Activated CD4-positive, CD25-positive, alpha-beta regulatory T cell (primary cell): ENCODE results near the gene FRMPD4.

Experiments
- DNase-seq, 4 experiments: peaks; one replicate each; lab custom pipeline; 2025; lab: John Stamatoyannopoulos, UW

Gene FRMPD4

GRCh38 chrX:12301288-12301687, 163.0 kb downstream of the FRMPD4 start:
- DNase-seq, result no peak

GRCh38 chrX:12304261-12304660, 166.0 kb downstream of the FRMPD4 start:
- DNase-seq, result no peak

GRCh38 chrX:12307961-12308360, 169.7 kb downstream of the FRMPD4 start:
- DNase-seq, result no peak

DNA sequence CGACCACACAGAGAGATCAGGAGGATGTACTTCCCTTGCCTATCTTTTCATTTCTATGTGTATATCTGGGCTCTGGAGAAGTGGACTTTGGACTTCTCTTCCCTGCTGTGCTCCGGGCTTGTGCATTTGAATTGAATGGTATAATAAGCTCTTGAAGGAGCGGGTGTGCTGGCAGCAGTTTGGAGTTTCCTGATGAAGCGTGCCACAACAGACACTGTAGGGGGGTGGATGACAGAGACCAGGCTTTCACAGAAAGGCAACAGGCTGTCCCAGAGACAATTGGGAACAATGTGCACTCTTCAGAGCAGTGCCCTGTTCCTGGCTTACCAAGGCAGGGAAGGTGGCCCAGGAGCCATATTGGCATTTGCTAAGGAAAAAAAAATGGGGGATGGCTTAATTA, 170.1 kb downstream of the FRMPD4 start:
- no peak for DNase-seq

DNA sequence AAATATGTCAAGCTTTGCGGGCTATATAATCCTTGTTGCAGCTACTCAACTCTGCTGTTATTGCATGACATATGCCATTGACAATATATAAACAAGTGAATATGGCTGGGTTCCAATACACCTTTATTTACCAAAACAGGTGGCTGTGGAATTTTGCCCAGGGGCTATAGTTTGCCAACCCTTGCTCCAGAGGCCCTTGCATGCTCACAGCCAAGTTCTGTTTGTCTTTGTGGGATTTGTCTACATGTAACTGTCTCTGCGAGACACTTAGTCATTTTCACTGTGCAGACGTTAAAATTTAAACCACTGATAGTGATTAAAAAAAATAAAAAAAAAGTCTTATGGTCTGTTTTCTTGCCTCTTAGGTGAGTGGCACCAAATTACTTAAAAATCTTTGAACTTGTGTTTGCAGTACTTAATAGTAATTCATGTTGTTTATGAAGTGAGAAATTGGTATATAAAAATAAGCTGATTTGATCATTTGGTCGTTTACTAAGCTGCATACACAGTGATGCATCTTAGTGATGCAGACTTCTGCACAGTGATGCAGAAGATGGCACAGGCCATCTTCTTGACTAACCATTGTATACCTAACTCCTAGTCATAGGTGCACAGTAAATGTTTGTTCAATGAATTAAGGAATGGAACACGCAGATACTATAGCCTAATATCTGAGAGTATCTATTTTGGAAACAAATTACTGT, 170.9 kb downstream of the FRMPD4 start:
- DNase-seq, result no peak

DNA sequence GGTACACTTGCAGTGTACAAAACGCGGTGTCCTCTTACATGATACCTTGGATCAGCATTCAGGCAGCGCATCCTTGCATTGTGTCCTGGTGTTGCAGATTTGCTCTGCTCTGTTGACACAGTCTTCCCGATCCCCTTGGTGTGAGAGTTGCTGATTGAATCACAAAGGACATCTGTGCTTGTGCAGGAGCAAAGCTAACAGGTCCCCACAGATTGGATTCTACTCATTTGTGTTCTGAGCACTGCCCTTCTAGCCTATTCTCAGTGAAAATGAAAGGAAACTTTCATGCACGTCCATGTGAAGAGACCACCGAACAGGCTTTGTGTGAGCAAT, 171.4 kb downstream of the FRMPD4 start:
- DNase-seq, result no peak

GRCh38 chrX:12314651-12315050, 176.4 kb downstream of the FRMPD4 start:
- DNase-seq, result no peak

DNA sequence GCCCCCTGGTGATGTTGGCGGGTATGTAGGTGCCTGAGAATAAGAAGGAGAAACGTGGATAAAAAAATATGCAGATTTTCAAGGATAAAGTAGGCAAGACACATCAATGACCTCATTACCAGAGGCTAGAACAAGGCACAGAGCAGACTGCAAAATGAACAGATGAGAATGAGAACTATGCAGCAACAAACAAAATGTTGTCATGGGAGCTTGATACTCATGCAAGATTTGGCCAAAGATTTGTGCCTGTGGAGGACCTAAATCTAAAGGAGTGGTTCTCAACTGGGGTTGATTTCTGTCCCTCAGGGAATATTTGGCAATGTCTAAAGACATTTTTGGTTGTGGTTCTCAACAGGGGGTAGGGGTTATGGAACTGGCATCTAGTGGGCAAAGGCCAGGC, 177.3 kb downstream of the FRMPD4 start:
- DNase-seq, result no peak

- DNase-seq, result no peak
Observed at GRCh38 chrX:12319003-12319519, 180.8 kb downstream of the FRMPD4 start.

GRCh38 chrX:12319992-12320391, 181.7 kb downstream of the FRMPD4 start:
- no peak for DNase-seq

DNA sequence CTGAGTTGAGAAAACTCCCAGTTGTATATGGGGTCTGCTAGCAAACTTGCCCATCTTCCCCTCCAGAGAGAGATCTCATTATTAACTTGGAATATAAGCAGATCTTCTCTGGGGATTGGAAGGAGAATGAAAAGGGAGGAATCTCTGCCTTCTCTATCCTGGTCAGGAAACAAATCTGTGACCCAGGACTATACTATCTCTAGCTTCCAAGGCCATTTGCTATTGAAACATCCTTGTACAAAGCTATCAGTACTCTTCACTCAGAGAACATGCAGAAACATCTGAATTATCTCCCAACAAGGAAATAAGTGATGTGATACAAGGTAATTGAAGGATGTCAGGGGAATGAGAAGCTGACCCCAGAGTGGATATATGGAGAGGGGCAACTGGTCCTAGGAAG, 183.8 kb downstream of the FRMPD4 start:
- no peak for DNase-seq

DNA sequence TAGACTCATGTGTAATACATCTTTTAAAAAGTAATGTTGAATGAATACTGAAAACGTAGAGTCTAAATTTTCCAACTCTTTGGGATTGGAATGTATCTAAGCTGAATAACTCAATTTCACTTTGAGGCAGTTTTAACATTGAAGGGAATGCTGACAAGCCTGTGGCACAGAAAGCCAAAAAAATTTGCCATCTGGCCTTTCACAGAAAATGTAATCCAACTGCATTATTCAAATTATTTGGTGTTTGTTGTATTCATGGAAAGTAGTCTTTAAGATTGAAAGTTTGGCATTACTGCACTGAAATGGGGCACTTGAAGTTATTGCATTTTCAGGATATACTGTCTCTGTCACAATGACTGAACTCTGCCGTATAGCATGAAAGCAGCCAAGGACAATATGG, 186.9 kb downstream of the FRMPD4 start:
- DNase-seq, result no peak

DNA sequence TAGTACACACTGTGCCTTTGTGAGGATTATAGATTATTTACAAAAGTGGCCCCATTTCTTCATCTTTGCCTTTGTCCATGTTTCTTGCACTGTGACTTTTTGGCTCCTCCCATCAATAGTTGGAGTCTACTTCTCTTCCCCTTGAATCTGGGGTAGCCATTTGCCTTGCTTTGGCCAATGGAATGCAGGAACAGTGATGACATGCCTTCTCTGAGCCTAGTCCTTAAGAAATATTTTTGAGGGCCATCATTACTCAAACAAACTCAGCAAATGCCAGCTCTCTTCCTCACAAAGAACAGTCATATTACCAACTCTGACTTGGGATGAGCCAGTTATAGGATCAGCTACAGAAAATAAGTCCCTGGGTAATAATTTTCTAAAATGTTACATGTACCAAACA, 189.6 kb downstream of the FRMPD4 start:
- no peak for DNase-seq

GRCh38 chrX:12329476-12329875, 191.2 kb downstream of the FRMPD4 start:
- no peak for DNase-seq

- no peak for DNase-seq
Observed at GRCh38 chrX:12330841-12331240, 192.6 kb downstream of the FRMPD4 start.

DNA sequence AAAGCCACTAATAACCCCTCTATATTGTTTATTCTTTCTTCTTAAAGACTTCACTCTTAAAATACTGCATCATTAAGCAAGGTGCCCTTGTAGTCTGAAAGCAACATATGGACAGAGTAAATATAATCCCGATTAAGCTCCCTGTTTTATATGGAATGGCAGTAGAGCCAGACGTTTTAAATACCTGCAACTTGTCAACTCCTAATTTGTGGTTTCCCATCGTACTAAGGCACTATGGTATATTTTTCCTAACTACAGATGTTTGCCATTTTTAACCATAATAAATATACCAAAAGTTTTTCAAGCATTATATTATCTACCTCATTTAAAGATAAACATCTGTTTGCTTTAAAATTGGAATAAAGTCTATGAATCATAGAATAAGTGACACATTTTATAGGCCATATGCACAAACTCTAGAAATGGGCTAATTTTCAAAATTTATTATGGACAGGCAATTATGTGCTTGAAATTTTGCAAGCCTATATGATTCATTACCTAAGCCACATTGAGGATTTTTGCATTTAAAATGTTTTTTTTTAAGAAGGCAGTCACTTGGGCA, 194.6 kb downstream of the FRMPD4 start:
- DNase-seq, result no peak

GRCh38 chrX:12339921-12340320, 201.6 kb downstream of the FRMPD4 start:
- DNase-seq, result no peak

DNA sequence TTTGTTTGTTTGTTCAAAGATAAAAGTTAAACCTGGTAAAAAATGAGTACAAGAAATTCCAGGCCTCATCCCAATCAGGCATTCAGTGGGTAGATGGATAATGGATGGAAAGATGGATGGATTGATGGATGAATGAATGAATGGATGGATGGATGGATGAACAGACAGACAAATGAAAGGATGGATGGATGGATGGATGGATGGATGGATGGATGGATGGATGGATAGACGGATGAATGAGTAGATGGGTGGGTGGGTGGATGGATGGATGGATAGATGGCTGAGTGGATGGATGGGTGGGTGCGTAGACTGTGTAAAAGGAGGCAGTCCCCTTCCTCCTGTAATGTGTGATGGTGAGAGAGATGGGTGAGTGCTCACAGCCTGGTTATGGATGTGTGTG, 206.7 kb downstream of the FRMPD4 start:
- no peak for DNase-seq

DNA sequence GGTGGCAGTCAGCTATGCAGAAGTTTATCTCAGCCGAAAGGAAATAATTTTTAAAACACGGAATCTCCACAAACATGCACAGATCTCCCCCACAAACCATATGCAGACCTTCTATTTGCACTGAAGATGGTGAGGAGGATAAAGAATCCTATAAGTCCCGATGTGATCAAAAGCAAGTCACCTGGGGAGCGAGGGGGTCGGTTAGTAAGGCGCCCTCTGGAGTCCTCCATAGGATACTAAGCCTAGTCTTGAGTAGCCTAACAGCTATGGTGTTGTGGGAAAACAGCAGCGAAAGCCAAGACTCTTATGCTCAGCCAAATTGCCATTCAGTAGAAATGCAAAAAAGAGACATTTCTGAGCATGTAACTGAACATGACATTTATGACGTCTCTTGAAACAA, 210.9 kb downstream of the FRMPD4 start:
- DNase-seq, result no peak

DNA sequence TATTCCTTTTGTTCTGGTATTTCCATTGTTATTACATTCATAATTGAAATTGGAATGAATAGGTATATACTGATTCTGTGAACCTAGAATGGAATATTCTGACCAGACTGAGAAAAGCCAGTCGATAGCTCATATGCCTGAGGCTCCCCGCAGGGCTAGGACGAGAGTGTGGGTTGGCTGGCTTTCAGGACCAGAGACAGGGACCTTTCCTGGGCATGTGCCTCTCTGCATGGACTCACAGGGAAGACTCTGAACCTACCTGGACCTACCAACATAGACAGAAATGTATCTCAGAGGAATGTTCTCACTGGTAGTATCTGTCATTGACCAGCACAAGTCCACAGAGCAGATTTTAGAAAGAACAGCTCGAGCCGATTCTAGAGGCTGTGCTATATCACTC, 214.6 kb downstream of the FRMPD4 start:
- DNase-seq, result no peak

DNA sequence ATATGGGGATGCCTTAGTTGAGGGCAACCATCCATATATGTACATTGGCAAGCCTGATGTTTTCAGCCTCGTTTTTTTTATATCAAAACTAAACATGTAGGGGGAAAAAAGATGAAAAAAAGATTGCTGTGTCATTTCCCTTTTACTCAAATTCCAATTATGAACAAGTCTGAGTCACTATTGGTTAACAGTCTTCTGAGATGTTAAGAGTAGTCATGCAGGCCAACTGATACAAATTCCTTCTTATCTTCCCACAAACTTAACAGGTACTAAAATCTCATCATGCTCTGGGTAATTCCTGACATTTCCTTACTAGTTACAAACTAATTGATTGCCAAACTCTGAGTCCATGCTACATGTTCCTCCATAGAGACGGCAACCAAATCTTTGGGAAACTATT, 222.1 kb downstream of the FRMPD4 start:
- no peak for DNase-seq

- no peak for DNase-seq
Observed at GRCh38 chrX:12360986-12361598, 222.8 kb downstream of the FRMPD4 start.

DNA sequence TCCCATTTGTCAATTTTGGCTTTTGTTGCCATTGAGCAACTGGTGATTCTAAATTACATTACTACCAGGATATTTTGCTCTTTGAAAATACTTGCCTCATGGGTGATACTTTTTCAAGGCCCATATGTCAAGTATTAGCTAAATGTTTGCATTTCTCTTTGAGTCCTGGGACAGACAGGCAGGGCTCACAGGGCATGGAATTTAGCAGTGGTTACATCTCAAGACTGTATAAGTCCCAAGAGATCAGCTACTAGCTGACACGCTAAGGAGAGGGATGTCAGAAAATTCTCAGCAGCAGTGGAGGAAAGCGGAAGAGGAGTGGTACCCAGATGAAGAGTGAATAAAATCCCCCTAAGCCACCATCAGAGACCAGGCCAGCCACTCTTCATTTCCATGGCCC, 224.9 kb downstream of the FRMPD4 start:
- DNase-seq, result no peak

DNA sequence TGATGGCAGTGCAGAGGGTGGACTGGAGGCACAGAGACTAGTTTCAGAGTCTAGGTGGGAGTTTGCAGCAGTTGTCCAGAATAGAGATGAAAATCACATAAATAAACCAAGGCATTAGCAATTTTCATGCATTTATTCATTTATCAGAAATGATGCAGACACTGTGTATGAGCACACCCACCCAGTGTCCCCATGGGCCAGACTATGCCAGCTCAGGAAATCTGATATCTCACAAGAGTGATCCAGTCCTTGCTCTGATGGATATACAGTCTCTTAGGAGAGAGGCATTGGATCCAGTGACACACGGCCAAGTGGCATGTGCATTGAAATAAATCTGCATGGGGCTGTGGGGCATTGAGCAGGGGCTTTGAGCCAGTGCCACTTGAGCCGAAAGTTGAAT, 228.2 kb downstream of the FRMPD4 start:
- DNase-seq, result no peak
